ENCODE data around the gene PHPT1. TPM values are rescaled to one million over a fixed set of nuclear protein-coding genes. Genes with fewer than 3 reads are reported as not detected.

Gene PHPT1
- total and polyA plus RNA-seq, 2 of the 8 experiments (the other 6 are each of a cell fraction or from before 2014, with no cell fraction given) = 109 to 226 TPM

GRCh38 chr9:136844761-136845464 is 4.3 kb upstream of the PHPT1 start (continued):
- TF ChIP-seq RBBP5 (IDR thresholded peaks at IDR 0.05; ENCODE audit: borderline replicate concordance, low read depth, low read length) = no peak
- no peak for TF ChIP-seq TAF7 (optimal IDR thresholded peaks at IDR 0.05; ENCODE audit: borderline replicate concordance, low read depth, low read length)
- TF ChIP-seq JUN (IDR thresholded peaks at IDR 0.05; ENCODE audit: low read depth, low read length) = no peak
- TF ChIP-seq ATF3 (IDR thresholded peaks at IDR 0.05; ENCODE audit: insufficient read depth, low read depth, low read length) = no peak
